Lung (tissue), 12 donors: ENCODE results near the gene CACNA1G. TPM values are rescaled to one million over a fixed set of nuclear protein-coding genes. Genes with fewer than 3 reads are reported as not detected.

Experiments used
- ATAC-seq: fragments of 200-7000 bp; cut with Tn5 transposase; one replicate; pipeline ENCODE4 v1.9.1; 2020; ENCODE audit warnings: moderate number of reproducible peaks; ENCODE audit not compliant: insufficient read depth, low FRiP score
- DNase-seq, 3 donors: peaks; one replicate each; pipeline ENCODE4 v3.0.0-alpha.2; 2013 to 2017
- H3K27ac ChIP-seq, 2 donors: one replicate each; pipeline ENCODE4 v1.5.1; 2013; ENCODE audit warnings: mild to moderate bottlenecking in 2 of 2, moderate library complexity in 2 of 2, control low read depth in 1 of 2, inconsistent platforms in 1 of 2, low read depth in 1 of 2, low read length in 1 of 2
- H3K27me3 ChIP-seq, 3 donors: one replicate each; pipeline ENCODE4 v1.5.1; 2013; ENCODE audit warnings: low read length in 2 of 3; ENCODE audit not compliant: control insufficient read depth in 3 of 3, insufficient read depth in 3 of 3
- H3K36me3 ChIP-seq, 4 donors: one replicate each; pipeline ENCODE4 v1.5.1; 2013; ENCODE audit warnings: low read length in 4 of 4, mild to moderate bottlenecking in 1 of 4, moderate library complexity in 1 of 4; ENCODE audit not compliant: control insufficient read depth in 4 of 4, insufficient read depth in 4 of 4
- H3K4me1 ChIP-seq, 5 donors: one replicate each; pipeline ENCODE4 v1.5.1; 2013; ENCODE audit warnings: low read length in 5 of 5, mild to moderate bottlenecking in 2 of 5, moderate library complexity in 1 of 5; ENCODE audit not compliant: control insufficient read depth in 5 of 5, insufficient read depth in 5 of 5
- H3K4me3 ChIP-seq: one replicate; pipeline ENCODE4 v1.5.1; 2013; ENCODE audit warnings: mild to moderate bottlenecking, control low read depth, moderate library complexity
- H3K9ac ChIP-seq, 2 donors: one replicate each; pipeline ENCODE4 v1.5.1; 2013; ENCODE audit warnings: low read length in 2 of 2, control low read depth in 1 of 2; ENCODE audit not compliant: insufficient read depth in 1 of 2
- H3K9me3 ChIP-seq, 4 donors: one replicate each; pipeline ENCODE4 v1.5.1; 2013; ENCODE audit warnings: low read length in 3 of 4, mild to moderate bottlenecking in 1 of 4, moderate library complexity in 1 of 4; ENCODE audit not compliant: control insufficient read depth in 4 of 4, insufficient read depth in 3 of 4
- WGBS, 2 donors: extraction: QIAGEN DNeasy Blood & Tissue Kit; methylation state at CpG; one replicate each; pipeline ENCODE4 v1.1.7; 2013; 5-methylcytosine and 5-hydroxymethylcytosine counted together
- polyA plus RNA-seq, 2 donors: library from polyadenylated mRNA; stranded (reverse); fragments of 200-250 nt; gene quantifications; one replicate each; pipeline ENCODE4 v1.2.1, GENCODE V29; 2013
- total RNA-seq, 2 donors: library from RNA; depleted of rRNA in 1 of 2; stranded (reverse); fragments of >200 nt in 1 of 2; gene quantifications; one replicate each; pipeline ENCODE4 v1.2.1, GENCODE V29; 2014 to 2021
- TF ChIP-seq, protein P1 (sequence below): IDR thresholded peaks from 2 replicates; pipeline ENCODE4 v1.5.1; 2012; ENCODE audit warnings: mild to moderate bottlenecking; ENCODE audit errors: control extremely low read depth, extremely low read depth
- donor health status: control.
- donor health status: control.
- donor health status: Bipolar disorder and iron deficiency.
- donor health status: healthy.
- donor health status: DM: yes; HTN: yes; CAD: no.

The CACNA1G gene
- total and polyA plus RNA-seq, 4 donors: 0.14 to 3.6 (median 0.24) TPM

DNA sequence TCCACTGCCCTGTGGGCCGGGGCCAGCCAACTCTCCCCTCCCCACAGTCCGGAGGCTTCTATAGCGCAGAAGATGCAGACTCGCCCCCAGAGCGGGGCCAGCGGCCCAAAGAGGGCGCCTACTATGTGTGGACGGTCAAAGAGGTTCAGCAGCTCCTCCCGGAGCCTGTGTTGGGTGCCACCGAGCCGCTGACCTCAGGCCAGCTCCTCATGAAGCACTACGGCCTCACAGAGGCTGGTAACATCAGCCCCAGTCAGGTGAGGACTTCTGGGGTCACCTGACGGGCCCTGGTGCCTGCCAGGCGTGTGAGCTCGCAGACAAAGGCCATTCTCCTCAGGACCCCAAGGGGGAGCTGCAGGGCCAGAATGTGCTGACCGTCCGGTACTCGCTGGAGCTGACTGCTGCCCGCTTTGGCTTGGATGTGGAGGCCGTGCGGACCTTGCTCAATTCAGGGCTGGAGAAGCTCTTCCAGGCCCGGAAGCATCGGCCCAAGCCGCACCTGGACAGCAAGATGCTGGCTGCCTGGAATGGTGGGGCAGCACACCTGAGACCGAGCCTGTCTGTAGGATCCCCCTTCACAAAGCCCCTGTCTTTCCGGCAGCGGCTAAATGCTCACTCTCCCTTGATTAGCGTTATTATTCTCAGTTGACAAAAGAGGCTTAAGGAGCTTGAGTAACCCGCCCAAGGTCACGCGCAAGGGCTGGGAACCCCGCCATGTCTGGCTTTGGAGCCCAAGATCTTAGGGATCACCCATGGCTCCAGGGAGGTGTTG is 9.7 kb upstream of the CACNA1G start:
- TF ChIP-seq, protein P1, sequence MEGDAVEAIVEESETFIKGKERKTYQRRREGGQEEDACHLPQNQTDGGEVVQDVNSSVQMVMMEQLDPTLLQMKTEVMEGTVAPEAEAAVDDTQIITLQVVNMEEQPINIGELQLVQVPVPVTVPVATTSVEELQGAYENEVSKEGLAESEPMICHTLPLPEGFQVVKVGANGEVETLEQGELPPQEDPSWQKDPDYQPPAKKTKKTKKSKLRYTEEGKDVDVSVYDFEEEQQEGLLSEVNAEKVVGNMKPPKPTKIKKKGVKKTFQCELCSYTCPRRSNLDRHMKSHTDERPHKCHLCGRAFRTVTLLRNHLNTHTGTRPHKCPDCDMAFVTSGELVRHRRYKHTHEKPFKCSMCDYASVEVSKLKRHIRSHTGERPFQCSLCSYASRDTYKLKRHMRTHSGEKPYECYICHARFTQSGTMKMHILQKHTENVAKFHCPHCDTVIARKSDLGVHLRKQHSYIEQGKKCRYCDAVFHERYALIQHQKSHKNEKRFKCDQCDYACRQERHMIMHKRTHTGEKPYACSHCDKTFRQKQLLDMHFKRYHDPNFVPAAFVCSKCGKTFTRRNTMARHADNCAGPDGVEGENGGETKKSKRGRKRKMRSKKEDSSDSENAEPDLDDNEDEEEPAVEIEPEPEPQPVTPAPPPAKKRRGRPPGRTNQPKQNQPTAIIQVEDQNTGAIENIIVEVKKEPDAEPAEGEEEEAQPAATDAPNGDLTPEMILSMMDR: peak; percentile 90
- WGBS, 2 donors: 62 to 74% methylated on average over 32 of the region's 32 CpGs

GRCh38 chr17:50551433-50551815 is 9.1 kb upstream of the CACNA1G start:
- no peaks in the 10 kb centered on the region for H3K27me3 ChIP-seq
- ATAC-seq (no peak), DNase-seq (no peak)
- peaks cover 0 to 14% (median 8%) of the 10 kb centered on the region in 4 donors for H3K36me3 ChIP-seq
- H3K9me3 ChIP-seq: no peaks in the 10 kb centered on the region
- peaks cover 0 to 14% (median 6%) of the 10 kb centered on the region in 5 donors for H3K4me1 ChIP-seq
- no peak overlapping the region for H3K9ac ChIP-seq
- H3K4me3 ChIP-seq: no peak overlapping the region
- 96 to 98% methylated on average over 8 of the region's 8 CpGs for WGBS, 2 donors
- H3K27ac ChIP-seq: no peak overlapping the region
- TF ChIP-seq, protein P1: no peak

More for the DNA sequence above, 9.7 kb upstream of the CACNA1G start:
- H3K27ac ChIP-seq: no peak overlapping the region
- DNase-seq (peak; percentile 90 to 93 (median 91)), ATAC-seq (peak; percentile 61)
- H3K4me1 ChIP-seq: peaks cover 0 to 14% (median 5%) of the 10 kb centered on the region in 5 donors
- H3K27me3 ChIP-seq: no peaks in the 10 kb centered on the region
- no peak overlapping the region for H3K9ac ChIP-seq
- H3K4me3 ChIP-seq: no peak overlapping the region
- H3K36me3 ChIP-seq: peaks cover 0 to 11% (median 5%) of the 10 kb centered on the region in 4 donors
- H3K9me3 ChIP-seq: no peaks in the 10 kb centered on the region

- ATAC-seq (no peak), DNase-seq (no peak)
- Histone ChIP-seq H3K4me1 (peaks cover 0 to 13% (median 6%) of the 10 kb centered on the region in 5 donors), H3K27ac (no peak overlapping the region), H3K9me3 (no peaks in the 10 kb centered on the region), H3K36me3 (peaks cover 0 to 14% (median 8%) of the 10 kb centered on the region in 4 donors), H3K9ac (no peak overlapping the region), H3K4me3 (no peak overlapping the region), H3K27me3 (no peaks in the 10 kb centered on the region)
- TF ChIP-seq, protein P1: no peak
- 85 to 93% methylated on average over 12 of the region's 12 CpGs for WGBS, 2 donors
Observed at GRCh38 chr17:50551884-50552283, 8.6 kb upstream of the CACNA1G start.
